HG02763 (cell line): Measurements from ENCODE around the gene APOC3.
"Not testable (repeated sequence)": the region's sequence is repeated elsewhere in the genome, so short reads cannot be mapped to it uniquely, and the experiment has no call there.

Source experiments
- ATAC-seq: cut with Tn5 transposase; IDR thresholded peaks from one replicate; pipeline ENCODE4 v1.9.1; 2021; ENCODE audit warnings: mild to moderate bottlenecking, moderate library complexity; ENCODE audit not compliant: unreplicated experiment

APOC3 gene

DNA sequence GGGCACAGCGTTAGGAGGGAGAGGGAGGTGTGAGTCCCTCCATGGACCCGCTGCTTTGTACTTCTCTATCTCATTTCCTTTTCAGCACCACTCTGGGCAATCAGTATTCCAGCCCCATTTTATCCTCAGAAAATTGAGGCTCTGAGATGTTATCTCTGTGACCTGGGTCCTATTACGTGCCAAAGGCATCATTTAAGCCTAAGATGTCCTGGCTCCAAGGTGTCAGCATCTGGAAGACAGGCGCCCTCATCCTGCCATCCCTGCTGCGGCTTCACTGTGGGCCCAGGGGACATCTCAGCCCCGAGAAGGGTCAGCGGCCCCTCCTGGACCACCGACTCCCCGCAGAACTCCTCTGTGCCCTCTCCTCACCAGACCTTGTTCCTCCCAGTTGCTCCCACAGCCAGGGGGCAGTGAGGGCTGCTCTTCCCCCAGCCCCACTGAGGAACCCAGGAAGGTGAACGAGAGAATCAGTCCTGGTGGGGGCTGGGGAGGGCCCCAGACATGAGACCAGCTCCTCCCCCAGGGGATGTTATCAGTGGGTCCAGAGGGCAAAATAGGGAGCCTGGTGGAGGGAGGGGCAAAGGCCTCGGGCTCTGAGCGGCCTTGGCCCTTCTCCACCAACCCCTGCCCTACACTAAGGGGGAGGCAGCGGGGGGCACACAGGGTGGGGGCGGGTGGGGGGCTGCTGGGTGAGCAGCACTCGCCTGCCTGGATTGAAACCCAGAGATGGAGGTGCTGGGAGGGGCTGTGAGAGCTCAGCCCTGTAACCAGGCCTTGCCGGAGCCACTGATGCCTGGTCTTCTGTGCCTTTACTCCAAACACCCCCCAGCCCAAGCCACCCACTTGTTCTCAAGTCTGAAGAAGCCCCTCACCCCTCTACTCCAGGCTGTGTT, 829 bp upstream of the APOC3 start:
- ATAC-seq = no peak

DNA sequence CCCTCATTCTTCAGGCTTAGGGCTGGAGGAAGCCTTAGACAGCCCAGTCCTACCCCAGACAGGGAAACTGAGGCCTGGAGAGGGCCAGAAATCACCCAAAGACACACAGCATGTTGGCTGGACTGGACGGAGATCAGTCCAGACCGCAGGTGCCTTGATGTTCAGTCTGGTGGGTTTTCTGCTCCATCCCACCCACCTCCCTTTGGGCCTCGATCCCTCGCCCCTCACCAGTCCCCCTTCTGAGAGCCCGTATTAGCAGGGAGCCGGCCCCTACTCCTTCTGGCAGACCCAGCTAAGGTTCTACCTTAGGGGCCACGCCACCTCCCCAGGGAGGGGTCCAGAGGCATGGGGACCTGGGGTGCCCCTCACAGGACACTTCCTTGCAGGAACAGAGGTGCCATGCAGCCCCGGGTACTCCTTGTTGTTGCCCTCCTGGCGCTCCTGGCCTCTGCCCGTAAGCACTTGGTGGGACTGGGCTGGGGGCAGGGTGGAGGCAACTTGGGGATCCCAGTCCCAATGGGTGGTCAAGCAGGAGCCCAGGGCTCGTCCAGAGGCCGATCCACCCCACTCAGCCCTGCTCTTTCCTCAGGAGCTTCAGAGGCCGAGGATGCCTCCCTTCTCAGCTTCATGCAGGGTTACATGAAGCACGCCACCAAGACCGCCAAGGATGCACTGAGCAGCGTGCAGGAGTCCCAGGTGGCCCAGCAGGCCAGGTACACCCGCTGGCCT, 641 bp downstream of the APOC3 start:
- no peak for ATAC-seq

DNA sequence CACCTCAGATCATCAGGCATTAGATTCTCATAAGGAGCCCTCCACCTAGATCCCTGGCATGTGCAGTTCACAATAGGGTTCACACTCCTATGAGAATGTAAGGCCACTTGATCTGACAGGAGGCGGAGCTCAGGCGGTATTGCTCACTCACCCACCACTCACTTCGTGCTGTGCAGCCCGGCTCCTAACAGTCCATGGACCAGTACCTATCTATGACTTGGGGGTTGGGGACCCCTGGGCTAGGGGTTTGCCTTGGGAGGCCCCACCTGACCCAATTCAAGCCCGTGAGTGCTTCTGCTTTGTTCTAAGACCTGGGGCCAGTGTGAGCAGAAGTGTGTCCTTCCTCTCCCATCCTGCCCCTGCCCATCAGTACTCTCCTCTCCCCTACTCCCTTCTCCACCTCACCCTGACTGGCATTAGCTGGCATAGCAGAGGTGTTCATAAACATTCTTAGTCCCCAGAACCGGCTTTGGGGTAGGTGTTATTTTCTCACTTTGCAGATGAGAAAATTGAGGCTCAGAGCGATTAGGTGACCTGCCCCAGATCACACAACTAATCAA, 2.2 kb downstream of the APOC3 start:
- no peak for ATAC-seq

DNA sequence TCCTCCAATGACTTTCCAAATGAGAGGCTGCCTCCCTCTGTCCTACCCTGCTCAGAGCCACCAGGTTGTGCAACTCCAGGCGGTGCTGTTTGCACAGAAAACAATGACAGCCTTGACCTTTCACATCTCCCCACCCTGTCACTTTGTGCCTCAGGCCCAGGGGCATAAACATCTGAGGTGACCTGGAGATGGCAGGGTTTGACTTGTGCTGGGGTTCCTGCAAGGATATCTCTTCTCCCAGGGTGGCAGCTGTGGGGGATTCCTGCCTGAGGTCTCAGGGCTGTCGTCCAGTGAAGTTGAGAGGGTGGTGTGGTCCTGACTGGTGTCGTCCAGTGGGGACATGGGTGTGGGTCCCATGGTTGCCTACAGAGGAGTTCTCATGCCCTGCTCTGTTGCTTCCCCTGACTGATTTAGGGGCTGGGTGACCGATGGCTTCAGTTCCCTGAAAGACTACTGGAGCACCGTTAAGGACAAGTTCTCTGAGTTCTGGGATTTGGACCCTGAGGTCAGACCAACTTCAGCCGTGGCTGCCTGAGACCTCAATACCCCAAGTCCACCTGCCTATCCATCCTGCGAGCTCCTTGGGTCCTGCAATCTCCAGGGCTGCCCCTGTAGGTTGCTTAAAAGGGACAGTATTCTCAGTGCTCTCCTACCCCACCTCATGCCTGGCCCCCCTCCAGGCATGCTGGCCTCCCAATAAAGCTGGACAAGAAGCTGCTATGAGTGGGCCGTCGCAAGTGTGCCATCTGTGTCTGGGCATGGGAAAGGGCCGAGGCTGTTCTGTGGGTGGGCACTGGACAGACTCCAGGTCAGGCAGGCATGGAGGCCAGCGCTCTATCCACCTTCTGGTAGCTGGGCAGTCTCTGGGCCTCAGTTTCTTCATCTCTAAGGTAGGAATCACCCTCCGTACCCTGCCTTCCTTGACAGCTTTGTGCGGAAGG, 2.9 kb downstream of the APOC3 start:
- no peak for ATAC-seq

DNA sequence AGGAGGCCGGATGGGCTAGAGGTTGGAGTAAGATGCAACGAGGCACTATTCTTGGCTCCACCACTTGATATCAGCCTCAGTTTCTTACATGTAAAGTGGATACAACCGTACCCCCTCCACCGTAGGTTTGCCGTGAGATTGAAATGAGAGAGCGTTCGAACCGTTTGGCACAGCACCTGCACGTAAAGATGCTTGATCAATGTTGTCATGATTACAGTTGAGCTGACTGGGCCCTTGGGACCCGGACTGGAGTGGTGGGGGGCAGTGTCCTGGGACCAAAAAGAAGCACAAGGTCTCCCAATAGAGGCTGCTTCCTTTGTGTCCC, 3.7 kb downstream of the APOC3 start:
- no peak for ATAC-seq

DNA sequence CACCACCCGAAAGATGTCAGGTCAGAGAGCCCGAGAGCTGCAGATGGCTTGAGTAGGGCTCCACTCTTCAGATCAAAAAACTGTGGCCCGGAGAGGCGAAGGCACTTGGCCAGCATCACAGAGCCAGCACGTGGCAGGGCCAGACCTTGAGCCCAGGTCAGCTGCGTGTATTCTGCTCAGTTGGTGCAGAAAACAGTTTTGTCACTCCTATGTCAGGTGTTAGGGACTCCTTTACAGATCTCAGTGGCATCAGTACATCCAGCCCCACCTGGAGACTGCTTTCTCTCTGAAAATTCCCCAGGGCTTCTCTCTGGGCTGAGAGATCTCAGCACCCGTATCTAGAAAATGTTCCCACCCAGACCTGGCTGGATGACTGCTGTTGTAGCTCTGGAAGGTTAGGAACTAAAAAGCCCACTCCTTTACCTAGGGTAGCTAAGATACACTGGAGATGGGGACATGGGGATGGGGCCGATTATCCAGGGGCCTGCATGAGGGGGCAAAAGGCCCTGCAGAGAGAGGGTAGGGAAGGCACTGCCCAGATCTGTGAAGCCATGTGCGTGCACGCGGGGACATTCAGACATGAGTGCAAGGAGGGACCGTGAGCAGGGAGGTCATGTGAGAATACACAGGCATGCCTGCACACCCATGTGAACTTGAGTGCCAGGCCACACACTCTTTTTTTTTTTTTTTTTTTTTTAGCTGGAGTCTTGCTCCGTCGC, 4.3 kb downstream of the APOC3 start:
- ATAC-seq = no peak

DNA sequence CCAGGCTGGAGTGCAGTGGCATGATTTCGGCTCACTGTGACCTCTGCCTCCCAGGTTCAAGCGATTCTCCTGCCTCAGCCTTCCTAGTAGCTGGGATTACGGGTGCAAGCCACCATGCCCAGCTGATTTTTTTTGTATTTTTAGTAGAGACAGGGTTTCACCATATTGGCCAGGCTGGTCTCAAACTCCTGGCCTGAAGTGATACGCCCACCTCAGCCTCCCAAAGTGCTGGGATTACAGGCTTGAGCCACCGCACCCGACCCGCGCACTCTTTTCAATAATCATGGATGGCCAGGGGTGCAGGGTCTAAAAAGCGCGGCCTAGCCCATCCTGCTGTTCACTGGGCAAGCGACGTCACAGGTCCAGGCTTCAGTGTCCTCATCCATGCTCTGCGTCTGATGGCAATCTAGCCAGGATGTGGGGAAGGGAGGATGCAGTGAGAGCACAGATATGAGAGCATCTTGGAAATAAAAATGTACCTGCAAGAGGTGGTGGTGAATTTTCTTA, 4.9 kb downstream of the APOC3 start:
- ATAC-seq = not testable (repeated sequence)

DNA sequence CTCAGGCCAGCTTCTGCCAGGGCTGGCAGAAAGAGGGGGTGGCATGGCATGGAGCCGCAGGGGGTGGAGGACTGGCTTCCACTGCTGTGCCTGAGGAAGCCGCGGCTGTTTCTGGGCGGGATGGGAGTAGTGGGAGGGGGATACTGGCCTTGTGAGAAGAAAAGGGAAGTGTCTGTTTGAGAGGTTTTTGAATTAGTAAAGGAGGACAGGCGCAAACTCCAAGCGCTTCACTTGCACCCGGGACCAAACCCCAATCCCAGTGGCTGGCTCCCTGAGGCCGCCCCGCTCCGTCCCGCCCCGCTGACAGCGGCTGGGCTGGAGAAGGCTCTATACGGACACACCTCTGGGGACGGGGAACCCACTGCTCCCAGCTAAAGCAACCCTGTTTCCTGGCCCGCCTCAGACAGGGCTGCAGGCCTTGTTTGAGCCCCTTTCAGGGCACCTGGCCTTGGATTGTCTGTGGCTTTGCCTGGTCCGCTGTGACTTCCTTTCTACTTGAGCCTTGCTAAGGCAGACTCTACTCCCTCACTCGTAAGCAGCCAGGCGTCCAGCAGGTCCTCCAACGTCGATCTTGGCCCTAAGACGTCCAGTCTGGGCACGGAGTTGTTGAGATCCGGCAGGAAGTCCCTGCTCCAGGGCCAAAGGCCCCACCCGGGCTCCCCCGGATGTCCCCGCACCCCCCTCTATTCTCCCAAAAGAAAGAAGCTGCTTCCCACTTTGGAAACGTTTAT, 5.5 kb downstream of the APOC3 start:
- no peak for ATAC-seq

DNA sequence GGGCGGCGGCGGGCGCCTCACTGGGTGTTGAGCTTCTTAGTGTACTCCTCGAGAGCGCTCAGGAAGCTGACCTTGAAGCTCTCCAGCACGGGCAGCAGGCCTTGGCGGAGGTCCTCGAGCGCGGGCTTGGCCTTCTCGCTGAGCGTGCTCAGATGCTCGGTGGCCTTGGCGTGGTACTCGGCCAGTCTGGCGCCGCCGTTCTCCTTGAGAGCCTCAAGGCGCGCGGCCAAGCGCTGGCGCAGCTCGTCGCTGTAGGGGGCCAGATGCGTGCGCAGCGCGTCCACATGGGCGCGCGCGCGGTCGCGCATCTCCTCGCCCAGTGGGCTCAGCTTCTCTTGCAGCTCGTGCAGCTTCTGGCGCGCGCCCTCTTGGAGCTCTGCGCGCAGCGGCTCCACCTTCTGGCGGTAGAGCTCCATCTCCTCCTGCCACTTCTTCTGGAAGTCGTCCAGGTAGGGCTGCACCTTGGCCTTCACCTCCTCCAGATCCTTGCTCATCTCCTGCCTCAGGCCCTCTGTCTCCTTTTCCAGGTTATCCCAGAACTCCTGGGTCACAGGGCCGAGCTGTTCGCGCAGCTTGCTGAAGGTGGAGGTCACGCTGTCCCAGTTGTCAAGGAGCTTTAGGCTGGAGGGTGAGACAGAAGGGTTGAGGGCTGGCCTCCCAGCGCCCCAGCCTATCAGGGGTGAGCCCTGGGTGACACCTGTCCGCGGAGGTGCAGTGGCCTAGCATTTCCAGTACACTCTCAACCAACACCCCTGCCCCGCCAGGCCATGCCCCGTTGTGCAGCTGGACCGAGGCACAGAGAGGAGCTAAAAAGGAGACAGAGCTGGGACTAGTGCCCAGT, 6.3 kb downstream of the APOC3 start:
- ATAC-seq = peak; percentile 60

DNA sequence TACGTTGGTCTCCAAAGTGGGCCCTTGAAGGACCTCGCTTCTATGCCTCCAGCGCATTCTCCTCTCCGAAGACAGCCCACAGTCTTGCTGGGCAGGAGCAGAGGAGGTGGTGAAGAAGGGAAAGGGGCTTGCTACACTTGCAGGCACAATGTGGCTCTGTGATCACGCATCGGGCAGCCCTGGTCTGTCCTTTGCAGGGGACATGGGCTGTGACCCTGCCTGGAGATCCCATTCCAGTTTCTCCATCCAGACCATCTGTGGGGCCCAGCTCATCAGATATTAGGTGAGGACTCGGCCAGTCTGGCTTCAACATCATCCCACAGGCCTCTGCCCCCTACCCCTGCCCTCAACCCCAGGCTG, 6.9 kb downstream of the APOC3 start:
- no peak for ATAC-seq

DNA sequence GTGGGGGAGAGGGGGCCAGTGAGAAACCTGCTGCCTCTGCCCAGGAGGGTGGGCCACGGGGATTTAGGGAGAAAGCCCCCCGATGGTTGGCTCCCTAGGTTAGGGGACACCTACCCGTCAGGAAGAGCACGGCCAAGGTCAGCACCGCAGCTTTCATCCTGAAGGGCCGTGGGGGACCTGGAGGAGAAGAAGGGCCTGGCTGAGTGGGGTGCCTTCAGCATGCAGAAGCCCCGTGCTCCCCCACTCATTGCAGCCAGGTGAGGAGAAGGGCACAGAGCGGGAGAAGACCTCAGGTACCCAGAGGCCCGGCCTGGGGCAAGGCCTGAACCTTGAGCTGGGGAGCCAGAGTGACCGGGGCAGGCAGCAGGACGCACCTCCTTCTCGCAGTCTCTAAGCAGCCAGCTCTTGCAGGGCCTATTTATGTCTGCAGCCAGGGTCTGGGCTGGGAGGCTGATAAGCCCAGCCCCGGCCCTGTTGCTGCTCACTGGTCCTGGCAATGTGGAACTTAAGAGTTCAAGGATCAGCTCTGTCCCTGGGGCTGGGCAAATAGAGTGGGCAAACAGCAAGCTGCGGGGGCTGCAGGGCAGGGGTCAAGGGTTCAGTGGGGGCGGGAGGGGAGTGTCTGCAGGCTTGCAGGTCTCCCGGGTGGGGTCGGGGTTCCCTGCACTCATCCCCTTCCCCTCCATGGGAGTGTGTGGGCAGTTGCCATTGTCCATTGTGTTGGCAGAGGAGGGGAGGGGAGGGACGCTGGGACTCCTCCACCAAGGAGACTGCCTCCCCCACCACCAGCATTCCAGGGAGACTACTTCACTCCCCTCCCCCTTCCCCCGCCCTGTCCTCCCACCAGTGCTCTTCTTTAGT, 7.8 kb downstream of the APOC3 start, which contains the start of gene APOA1:
APOA1 (minus strand) TSS at position 392 of the 861 bp plus-strand sequence; CDS start at position 157, 235 bp downstream.
- no peak for ATAC-seq

DNA sequence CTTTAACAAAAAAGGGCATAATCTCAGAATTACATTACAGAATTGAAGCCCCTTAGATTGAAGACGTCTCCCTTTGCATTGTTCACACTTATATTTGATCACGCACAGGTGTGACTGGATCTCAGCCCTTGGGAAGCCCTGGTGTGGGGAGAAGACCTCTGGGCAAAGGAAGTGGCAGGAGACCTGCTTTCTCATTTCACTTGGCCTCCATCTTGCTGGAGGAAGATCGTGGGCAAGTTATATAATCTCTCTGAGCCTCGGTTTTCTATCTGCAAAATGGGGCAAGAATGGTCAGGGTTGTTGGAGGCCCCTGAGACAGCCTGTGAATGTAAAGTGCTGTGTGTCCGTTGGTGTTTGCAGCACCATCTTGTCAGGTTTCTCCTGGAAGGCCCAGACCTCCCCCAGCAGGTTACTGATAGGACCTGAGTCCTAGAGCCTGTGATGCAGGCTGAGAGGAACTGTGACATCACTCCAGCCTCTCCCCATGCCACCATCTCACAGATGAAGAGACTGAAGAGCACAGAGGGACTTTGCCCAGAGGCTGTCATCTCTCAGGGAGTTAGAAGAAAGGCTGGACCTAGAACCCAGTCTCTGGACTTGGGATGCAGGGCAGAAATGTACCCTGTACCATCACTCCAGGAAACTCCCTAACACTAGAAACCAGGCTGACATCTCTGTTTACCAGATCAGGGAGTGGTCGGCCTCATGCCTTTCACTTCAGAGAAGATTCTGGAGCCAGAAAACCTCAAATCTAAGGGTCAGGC, 8.8 kb downstream of the APOC3 start:
- no peak for ATAC-seq

DNA sequence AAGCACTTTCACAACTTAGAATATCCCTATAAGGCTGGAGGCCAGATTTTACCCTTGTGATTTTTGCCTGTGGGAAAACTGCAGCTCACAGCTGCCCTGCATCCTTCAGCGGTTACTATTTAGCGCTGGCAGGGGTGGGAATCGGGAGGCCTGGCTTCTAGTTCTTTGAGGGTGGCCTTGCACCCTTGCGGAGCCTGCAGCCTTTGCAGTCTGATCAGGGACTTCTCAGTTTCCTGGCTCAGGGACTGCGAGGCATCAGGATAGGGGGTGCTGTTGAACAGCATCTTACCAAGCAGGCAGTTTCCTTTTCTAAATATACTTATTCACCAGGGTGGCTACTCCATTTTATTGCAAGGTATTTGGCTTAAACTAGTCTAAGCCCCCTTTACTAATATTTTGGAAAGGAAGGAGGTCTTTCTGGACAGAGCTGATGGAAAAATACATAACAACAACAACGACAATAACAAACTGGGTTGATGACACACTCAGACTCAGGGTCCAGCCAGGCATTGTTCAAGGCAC, 10.6 kb downstream of the APOC3 start:
- ATAC-seq = no peak

DNA sequence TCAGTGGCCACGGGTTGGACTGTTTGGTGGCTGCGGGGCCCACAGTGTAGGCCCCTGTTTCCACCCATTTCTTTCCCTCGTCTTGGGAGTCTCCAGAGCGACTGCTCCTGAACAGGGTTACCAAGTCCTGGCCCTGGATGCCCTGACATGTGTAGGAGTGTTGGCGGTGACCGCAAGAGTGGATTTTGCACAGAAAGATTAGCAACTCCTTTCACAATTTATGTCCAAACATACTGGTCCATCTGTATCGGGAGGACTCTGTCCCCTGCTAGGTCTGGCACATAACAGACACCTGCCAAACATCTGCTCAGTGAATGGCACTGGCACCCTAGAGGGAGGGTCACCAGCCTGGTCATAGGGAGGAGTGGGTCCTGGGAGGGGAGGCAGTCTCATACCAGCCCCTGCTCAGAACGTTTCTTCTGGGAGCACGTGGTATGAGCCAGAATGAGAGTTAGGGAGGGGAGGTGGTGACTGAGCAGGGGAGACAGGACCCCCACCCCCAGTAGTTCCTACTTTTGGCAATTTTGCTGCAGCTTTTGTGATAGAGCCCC, 11.1 kb downstream of the APOC3 start:
- no peak for ATAC-seq

DNA sequence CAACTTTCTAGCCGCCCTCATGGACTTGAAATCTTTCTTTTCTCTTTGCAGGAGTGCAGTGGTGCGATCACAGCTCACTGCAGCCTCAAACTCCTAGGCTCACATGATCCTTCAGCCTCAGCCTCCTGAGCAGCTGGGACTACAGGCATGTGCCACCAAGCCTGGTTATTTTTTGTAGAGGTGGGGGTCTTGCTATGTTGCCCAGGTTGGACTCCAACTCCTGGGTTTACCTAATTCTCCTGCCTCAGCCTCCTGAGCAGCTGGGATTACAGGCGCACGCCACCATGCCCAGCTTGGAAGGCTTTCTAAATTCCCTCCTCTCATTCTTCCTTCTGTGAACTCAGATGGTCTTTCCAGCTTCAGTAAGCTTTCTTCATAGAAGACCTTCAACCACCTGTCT, 12.4 kb downstream of the APOC3 start:
- no peak for ATAC-seq

DNA sequence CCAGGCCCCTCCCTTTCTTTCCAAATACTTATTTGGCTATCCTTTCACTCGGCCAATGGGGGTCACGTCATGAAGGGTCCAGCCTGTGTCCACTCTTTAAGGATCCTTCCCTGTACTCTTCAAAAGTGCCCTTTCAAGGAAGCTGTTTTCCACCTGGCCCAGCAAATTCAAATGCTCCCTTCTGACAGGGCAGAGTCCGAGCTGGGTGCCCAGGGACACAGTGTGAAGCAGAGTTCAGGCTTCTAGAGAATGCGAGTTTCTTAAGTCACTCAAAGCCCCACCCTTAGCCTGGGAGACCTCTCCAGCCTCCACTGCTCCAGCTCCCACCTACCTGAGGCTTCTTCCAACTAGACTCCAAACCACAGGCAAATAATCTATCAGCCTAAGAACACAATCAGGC, 13.2 kb downstream of the APOC3 start:
- ATAC-seq = no peak
